GM12864 (cell line): Measurements from ENCODE around the gene ENPP3.
"Not testable (repeated sequence)": the region's sequence is repeated elsewhere in the genome, so short reads cannot be mapped to it uniquely, and the experiment has no call there.

Experiments
- DNase-seq: peaks from one replicate; pipeline ENCODE4 v3.0.0-alpha.2; 2011; ENCODE audit warnings: low read depth
- H3K4me3 ChIP-seq: 2 replicates; pipeline ENCODE4 v1.5.1; 2011; ENCODE audit warnings: mild to moderate bottlenecking, low read depth, low read length, control low read depth
- TF ChIP-seq, protein P1 (sequence below): IDR thresholded peaks from 2 replicates; pipeline ENCODE4 v1.5.1; 2011; ENCODE audit warnings: low read depth, mild to moderate bottlenecking, moderate library complexity, low read length, control low read depth, inconsistent platforms; ENCODE audit errors: missing control alignments

Gene ENPP3

DNA sequence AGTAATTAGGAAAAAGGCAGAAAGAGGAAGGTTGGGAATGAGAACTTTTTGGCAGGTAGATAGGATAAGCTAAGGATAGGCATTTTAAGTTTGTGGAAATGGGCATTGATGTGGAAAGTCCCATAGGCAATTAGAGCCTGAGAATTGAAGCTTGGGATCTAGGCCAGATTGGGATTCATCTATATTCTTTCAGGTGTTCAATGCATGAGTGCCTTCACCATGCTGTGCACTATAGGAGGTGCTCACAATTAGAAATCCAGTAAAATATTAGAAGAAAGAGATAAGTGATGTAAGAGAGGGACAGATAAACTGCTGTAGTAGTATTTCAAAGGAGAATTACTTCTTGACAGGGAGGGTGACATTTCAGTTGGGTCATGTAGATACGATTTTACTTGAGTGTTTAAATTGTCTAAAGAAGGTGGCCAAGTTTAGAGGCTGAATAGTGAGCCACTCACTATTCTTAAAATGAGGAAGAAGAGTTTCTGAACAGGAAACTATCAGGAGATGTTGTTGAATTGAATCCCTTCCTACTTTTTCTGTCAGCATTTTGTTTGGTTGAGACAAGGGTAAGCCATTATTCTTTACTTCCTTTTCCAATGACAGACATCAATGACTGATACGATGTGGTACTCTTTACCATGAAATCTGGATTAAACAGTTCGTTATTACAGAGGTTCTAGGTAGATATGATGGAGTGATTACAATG lies 104.7 kb downstream of the ENPP3 start:
- DNase-seq = no peak
- no peak overlapping the region for H3K4me3 ChIP-seq
- TF ChIP-seq, protein P1, sequence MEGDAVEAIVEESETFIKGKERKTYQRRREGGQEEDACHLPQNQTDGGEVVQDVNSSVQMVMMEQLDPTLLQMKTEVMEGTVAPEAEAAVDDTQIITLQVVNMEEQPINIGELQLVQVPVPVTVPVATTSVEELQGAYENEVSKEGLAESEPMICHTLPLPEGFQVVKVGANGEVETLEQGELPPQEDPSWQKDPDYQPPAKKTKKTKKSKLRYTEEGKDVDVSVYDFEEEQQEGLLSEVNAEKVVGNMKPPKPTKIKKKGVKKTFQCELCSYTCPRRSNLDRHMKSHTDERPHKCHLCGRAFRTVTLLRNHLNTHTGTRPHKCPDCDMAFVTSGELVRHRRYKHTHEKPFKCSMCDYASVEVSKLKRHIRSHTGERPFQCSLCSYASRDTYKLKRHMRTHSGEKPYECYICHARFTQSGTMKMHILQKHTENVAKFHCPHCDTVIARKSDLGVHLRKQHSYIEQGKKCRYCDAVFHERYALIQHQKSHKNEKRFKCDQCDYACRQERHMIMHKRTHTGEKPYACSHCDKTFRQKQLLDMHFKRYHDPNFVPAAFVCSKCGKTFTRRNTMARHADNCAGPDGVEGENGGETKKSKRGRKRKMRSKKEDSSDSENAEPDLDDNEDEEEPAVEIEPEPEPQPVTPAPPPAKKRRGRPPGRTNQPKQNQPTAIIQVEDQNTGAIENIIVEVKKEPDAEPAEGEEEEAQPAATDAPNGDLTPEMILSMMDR = no peak

DNA sequence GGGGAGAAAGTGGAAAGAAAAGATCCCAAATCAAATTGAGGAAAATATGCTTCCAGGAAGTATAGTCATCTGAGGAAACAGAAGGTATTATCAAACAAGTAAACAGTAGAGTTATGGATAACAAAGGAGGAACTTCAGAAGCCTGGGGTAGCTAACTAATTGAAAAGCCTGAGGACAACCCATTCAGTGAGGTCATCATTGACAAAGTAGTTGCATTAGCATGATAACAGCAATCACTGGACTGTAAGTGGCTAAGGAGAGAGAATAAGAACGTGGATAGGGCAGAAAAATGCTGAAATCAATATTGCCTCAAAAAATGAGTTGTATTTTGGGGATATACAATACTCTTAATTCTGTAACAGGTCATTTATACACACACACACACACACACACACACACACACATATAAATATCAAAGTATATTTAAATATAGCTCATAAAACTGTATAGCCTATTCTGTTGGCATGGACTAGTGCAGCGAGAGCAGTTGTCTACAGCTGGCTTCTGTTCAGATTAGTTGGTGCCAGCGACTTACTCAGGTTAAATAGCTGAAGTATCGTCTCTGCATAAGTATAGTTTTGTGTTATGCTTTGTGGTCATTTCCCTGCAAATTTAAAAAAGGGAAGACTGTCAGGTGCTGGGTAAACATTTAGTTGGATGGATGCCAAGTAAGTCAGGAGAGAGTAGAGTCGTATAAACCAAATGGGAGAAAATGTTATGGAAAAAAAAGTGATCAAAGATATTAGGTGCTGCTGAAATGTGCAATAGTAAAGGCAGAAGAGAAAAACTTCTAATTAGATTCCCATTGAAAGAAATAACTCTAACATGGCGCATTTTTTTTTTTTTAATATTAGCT lies 107.6 kb downstream of the ENPP3 start:
- TF ChIP-seq, protein P1 = no peak
- no peak overlapping the region for H3K4me3 ChIP-seq
- DNase-seq = no peak

DNA sequence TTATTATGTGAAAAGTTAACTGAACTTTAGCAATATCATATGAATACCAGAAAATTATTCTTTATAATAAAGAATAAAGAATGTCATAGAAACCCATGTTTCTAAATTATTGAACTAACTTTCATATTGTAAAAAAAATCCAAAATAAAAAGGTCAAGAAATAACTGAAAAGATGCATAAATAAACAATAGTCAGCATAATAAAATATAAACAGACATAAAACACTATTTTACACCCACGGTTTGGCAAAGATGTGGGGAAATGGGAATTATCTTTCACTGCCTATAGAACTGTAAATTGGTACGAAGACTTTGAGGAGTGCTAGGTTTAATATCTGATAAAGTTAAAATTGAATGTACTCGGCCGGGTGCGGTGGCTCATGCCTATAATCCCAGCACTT lies 108.4 kb downstream of the ENPP3 start:
- no peak overlapping the region for H3K4me3 ChIP-seq
- DNase-seq = no peak
- TF ChIP-seq, protein P1 = no peak

DNA sequence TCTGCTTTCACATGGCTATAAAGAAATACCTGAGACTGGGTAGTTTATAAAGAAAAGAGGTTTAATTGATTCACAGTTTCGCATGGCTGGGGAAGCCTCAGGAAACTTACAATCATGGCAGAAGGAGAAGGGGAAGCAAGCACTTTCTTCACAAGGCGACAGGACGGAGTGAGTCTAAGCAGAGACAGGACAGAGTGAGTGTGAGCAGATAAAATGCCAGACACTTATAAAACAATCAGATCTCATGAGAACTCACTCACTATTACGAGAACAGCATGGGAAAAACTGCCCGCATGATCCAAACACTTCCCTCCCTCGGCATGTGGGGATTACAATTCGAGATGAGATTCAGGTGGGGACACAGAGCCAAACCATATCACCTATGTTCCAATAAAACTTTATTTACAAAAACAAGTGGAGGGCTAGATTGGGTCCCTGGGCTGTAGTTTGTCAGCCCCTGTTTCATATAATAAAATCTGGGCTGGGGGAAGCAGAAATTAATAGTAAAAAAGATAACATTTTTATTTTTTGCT lies 110.8 kb downstream of the ENPP3 start:
- TF ChIP-seq, protein P1 = no peak
- H3K4me3 ChIP-seq = no peak overlapping the region
- DNase-seq = no peak

DNA sequence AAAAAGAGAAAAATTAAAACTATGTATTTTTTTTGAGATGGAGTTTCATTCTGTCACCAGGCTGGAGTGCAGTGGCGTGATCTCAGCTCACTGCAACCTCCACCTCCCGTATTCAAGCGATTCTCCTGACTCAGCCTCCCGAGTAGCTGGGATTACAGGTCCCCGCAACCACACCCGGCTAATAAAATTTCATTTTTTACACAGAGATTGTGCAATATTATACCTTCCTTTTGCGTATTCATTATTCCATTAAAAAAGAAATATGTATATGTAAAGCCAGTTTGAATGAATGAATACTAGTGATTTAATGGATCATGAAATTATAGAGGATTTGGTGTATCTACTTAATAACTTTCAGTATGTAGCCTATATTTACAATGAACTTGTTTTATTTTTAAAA lies 111.9 kb downstream of the ENPP3 start:
- H3K4me3 ChIP-seq = no peak overlapping the region
- DNase-seq = no peak
- TF ChIP-seq, protein P1 = no peak

DNA sequence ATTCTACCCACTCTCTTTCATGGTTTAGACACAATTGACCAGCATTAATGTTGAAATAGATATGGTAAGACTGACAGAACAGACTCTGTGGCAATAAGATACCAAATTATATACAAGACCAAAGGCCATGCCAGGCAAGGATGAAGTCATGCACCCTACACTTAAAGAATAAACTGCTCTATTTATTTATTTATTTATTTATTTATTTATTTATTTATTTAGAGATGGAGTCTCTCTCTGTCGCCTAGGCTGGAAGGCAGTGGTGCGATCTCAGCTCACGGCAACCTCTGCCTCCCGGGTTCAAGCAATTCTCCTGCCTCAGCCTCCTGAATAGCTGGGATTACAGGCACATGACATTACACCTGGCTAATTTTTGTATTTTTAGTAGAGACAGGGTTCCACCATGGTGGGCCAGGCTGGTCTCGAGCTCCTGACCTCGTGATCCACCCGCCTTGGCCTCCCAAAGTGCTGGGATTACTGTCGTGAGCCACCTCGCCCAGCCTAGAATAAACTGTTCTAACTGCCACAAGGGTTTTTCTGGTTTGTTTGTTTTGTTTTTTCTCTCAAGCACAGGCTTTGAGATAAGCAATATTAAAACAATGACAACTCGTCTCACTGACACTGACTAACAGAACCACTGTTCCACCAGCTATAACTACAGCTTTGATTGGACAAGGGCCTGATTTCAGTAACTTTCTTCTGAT lies 114.1 kb downstream of the ENPP3 start:
- not testable (repeated sequence) for DNase-seq, H3K4me3 ChIP-seq

DNA sequence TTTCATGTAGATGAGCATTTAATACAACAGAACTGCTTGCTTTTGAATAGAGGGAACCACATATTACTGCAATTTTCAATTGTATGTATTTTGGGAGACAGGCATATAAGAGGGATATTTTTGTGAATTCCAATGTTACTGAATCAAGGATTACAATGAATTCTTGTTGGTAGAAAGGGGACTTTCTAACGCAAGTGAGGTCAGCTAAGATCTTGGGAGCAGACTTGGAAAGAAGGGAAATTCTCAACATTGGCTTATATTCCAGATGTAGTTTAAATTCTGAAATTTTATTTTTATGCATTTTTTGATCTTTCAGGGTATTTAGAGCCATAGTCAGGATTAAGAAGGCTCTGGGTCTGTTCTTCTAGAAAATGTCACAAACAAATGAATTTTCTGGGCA lies 117.0 kb downstream of the ENPP3 start:
- TF ChIP-seq, protein P1 = no peak
- DNase-seq = no peak
- no peak overlapping the region for H3K4me3 ChIP-seq
